ENCODE measurements around the gene TCF25.
A peak's percentile ranks its signal among the peaks of the same experiment; 100 is the strongest.
"Not testable (repeated sequence)": the region's sequence is repeated elsewhere in the genome, so short reads cannot be mapped to it uniquely, and the experiment has no call there.

The TCF25 gene

GRCh38 chr16:89921702-89922476, 48.5 kb downstream of the TCF25 start:
- DNase-seq = no peak

DNA sequence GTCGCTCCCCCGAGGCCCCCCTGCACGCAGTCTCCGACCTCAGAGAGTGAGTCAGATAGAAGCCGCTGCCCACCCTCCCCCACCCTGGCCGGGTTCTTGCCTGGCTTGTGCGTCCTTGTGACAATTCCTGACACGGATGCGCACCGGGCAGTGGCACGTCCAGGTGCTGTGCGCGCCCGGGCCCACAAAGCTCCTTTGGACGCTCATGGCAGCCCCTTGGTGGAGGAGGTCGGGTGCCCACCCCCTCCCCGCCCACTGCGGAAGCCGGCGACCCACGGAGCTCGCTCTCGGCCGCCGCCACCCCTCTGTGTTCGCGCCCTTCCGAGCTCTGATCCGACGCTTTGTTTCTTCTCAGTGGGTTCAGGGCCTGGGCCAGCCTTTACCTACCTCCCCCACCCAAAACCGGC, 49.1 kb downstream of the TCF25 start:
- DNase-seq = no peak

- DNase-seq = peak; percentile 64
Observed at GRCh38 chr16:89922884-89923639, 49.7 kb downstream of the TCF25 start, which contains the start of gene TUBB3. TUBB3 (plus strand) TSS chr16:89923342; CDS start chr16:89923402, 60 bp downstream.

DNA sequence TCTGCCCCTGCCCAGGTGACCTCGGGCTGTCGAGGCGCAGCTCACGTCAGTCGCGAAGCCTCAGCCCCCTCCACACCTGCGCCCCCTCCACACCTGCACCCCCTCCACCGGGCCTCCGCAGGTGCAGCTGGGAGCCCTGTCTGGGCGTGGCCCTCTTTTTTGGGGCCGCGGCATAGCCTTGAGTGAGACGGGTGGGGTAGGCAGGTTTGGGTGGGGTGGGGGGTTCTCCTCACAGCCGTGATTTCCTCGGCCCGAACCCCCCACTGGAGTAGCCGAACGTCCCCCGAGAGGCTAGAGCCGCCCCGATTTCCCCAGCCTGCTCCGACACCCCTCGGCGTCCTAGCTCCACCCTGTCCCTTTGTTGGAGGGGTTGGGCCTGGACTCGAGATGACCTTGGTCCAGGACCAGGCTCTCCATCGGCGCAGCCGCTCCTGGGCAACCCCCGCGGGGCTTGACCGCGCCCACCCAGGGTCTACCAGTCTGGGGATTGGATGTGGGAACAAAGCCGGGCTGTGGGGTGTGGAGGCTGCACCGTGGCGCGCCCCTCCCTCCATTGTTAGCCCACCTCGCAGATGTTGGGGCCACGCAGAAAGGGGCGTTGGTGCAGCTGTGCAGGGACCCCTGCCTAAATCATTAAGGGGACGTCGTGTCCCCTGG, 50.4 kb downstream of the TCF25 start:
- peak; percentile 38 for DNase-seq

DNA sequence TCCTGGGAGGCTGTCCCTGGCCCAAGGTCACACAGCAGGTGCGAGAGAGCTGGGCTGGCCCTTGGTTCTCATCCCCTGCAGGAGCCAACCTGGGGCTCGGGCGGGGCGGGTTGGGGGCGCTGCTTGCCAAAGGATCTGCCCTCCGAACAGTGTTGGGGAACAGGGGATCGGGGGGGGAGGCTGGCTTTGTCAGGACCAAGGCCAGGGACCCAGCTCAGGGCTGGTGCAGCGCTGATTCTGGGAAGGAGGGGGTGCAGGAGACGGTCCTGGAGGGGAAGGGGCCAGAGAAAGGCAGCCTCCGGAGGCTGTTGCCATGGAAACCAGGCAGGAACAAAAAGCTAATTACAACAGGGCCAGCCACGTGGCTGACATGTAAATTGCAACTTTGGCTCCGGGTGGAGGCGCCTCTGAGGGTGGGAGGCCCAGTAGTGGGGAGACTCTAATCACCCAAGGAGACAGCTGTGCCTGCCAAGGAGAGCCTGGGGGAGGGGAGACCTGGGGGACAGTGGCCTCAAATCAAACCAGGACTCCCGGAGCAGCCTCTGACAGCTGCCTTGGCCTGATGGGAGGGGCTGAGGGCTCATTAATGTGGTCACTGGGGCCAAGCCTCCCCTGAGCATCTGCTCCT, 51.0 kb downstream of the TCF25 start:
- peak; percentile 66 for DNase-seq

DNA sequence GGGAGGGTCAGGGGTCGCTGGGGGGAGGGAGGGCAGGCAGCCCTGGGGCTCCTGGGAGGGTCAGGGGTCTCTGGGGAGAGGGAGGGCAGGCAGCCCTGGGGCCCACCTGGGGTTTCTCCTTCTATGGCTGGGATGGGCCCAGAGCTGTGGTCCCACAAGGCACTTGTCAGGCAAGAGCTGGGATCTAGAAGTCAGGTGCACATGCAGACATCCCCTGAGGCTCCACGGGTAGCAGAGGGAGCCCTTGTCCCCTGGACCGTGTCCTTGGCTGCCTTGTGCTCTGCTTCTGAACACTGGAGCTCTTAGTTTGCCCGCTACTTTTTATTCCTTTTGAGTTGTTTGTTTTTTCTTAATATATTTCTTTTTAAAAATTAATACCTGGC, 51.5 kb downstream of the TCF25 start:
- DNase-seq = no peak

DNA sequence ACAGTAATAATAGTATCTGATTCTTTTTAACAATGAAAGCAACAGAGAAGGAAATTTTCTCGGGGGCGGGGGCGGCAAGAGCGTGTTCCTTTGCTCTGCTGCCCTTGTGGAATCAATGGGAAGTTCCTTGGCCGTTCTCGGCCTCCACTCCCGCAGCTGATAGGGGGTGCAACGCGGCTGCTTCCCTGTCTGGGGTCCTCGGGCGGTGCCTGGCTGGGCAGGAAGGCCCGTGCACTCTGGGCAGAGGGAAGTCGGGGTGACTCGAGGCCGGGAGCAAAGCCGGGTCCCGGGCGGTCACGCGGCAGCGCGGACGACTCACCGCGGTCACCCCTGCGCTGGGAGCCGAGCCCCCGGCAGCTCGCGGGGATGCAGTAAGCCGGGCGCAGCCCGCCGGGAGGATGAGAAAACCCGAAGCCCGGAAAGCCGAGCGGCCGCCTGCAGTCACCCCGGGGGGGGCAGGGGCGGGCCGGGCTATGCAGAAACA, 52.2 kb downstream of the TCF25 start:
- DNase-seq = no peak

DNA sequence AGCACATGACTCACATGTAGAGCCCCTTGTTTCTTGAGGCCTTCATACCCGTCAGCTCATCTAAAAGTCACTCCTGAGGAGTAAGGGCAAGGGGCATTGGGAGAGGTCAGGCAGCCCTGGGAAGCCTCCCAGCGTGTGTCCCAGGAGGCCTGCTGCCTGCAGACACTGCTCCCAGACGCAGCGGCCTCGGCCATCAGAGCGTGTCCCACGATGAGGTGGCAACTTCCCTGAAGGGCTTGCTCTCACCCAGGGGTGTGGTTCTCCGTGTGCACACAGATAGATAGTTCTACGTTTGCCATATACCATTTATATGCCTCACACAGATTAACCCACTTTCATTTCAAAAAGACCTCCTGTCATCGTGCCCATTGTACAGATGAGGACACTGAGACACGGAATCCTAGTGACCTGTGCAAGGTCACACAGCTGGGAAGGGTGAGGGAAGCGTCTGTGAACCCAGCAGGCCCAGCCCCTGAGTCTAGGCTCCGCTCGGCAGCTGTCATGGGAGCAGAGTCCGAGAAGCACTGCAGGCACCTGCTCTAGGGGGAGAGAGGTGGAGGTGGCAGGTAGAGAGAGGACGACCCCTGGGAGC, 58.0 kb downstream of the TCF25 start:
- no peak for DNase-seq

DNA sequence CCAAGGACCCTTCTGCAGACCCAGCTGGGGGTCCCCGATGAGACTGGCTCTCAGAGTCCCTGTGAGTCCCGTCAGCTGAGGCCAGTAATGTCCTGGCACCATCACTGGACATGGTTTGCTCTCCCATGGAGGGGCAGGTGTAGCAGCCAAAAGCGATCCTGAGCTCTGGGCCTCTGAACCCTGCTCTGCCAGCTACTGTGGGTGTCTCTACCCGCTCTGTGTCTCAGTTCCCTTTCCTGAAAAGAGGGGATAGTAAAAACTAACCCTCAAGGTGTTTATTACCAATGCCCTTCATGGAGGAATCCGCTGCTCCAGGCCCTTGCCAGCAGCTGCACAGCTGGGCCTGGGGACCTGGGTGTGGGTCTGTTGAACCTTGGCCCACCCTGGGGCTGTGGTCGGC, 58.6 kb downstream of the TCF25 start:
- no peak for DNase-seq

DNA sequence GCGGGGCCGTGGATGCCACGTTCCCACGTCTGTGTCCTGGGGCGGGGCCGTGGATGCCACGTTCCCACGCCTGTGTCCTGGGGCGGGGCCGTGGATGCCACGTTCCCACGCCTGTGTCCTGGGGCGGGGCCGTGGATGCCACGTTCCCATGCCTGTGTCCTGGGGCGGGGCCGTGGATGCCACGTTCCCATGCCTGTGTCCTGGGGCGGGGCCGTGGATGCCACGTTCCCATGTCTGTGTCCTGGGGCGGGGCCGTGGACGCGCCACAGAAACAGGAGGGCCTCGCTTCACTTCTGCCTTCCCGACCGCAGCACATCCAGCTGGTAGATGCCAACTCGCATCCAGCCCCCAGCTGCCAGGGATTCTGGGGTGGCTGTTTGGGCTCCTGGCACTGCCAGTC, 60.6 kb downstream of the TCF25 start:
- not testable (repeated sequence) for DNase-seq

GRCh38 chr16:89934611-89935553, 61.5 kb downstream of the TCF25 start:
- DNase-seq = no peak

GRCh38 chr16:89935620-89936019, 62.2 kb downstream of the TCF25 start:
- DNase-seq = not testable (repeated sequence)

GRCh38 chr16:89936034-89936433, 62.6 kb downstream of the TCF25 start:
- DNase-seq = no peak

- no peak for DNase-seq
Observed at GRCh38 chr16:89936508-89936907, 63.1 kb downstream of the TCF25 start.

- no peak for DNase-seq
Observed at GRCh38 chr16:89936981-89937380, 63.6 kb downstream of the TCF25 start.

GRCh38 chr16:89938175-89938885, 64.9 kb downstream of the TCF25 start:
- DNase-seq = no peak

DNA sequence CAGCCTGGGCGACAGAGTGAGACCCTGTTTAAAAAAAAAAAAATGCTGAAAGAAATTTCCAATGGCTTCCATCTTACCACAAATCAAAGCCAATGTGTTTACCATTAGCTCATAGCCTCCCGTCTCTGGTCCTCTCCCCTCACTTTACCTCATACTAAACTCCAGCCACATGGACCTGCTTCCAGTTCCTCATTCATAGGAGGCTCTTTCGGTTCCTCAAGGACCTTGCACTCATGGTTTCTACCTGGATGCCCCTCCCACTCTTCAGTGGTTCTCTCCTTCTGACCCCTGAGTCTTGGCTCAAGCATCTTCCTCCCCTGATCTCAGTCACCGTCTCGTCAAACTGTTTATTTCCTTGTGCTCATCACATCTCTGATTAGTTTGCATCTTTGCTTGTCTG, 71.4 kb downstream of the TCF25 start:
- DNase-seq = no peak

DNA sequence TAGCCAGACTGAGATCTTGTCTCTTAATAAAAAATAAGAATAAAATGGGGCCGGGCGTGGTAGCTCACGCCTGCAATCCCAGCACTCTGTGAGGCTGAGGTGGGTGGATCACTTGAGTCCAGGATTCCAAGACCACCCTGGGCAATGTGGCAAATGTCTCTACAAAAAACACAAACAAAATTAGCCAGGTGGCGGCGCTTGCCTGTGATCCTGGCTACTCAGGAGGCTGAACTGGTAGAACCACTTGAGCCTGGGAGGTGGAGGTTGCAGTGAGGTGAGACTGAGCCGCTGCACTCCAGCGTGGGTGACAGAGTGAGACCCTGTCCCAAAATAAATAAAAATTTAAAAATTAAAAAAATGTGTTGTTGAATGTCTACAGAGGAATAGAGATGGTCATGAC, 72.3 kb downstream of the TCF25 start:
- no peak for DNase-seq

- no peak for DNase-seq
Observed at GRCh38 chr16:89946515-89946914, 73.1 kb downstream of the TCF25 start.

DNA sequence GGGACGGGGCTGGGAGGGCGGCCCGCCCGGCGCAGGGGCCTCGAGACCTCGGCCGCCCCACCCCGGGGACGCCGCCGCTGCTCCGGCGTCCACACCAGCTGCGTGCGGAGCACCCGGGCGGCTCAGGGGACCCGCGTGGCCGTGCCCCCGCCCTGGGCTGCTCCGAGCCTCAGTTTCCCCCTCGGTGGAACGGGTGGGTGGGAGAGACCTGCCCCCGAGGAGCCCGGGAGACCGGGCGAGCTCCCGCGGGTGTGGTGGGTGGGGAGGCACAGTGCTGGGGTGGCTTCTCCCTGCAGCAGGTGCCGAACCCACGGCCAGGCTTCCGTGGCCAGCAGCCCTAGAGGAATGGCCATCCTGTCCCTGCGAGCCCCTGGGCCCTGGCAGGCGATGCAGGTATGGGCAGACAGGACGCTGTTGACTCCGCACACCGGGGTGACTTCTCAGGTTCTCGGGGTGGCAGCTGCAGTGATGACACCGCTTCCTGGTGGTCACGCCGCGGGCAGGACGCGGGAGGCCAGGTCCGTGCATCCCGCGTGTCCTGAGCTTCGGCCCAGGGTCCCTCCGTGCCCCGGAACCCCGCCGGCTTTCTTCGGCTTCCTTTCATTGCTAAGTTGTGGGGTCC, 75.8 kb downstream of the TCF25 start:
- no peak for DNase-seq

Data from NCI-H1105 treated with DMSO at 0.1 percent for 48 hours (cell line).